Neural cell (in vitro differentiated cells): ENCODE data around the gene REPS2. TPM values are rescaled to one million over a fixed set of nuclear protein-coding genes. Genes with fewer than 3 reads are reported as not detected.

Experiments used
- H2AFZ ChIP-seq: fragments of 200-600, 300-800 bp; sonication (generic), shearing (Covaris generic); 2 replicates; pipeline ENCODE4 v1.6.0; 2014; ENCODE audit warnings: low read depth, mild to moderate bottlenecking, antibody characterized with exemption, low read length, moderate library complexity
- H3F3A ChIP-seq: fragments of 200-600 bp; shearing (Covaris generic); 2 replicates; pipeline ENCODE4 v1.6.1; 2016; ENCODE audit warnings: mild to moderate bottlenecking, moderate library complexity, mixed read lengths, antibody characterized with exemption, low read length; ENCODE audit not compliant: insufficient read depth, poor library complexity, severe bottlenecking
- H3K27ac ChIP-seq: fragments of 200-600, 300-800 bp; sonication (generic), shearing (Covaris generic); 2 replicates; pipeline ENCODE4 v1.5.1; 2014; ENCODE audit warnings: mild to moderate bottlenecking, low read length, moderate library complexity
- H3K27me3 ChIP-seq: fragments of 300-800, 200-600 bp; sonication (generic), shearing (Covaris generic); 2 replicates; pipeline ENCODE4 v1.6.0; 2014; ENCODE audit warnings: mild to moderate bottlenecking, low read depth, low read length, moderate library complexity; ENCODE audit not compliant: insufficient read depth
- H3K36me3 ChIP-seq: fragments of 300-800, 200-600 bp; sonication (generic), shearing (Covaris generic); 2 replicates; pipeline ENCODE4 v1.5.1; 2014; ENCODE audit warnings: mild to moderate bottlenecking, antibody characterized with exemption, low read length, moderate library complexity; ENCODE audit not compliant: insufficient read depth
- H3K4me2 ChIP-seq: fragments of 300-800, 200-600 bp; sonication (generic), shearing (Covaris generic); 2 replicates; pipeline ENCODE4 v1.6.0; 2014; ENCODE audit warnings: mild to moderate bottlenecking, low read length
- H3K4me3 ChIP-seq: fragments of 300-800, 200-600 bp; sonication (generic), shearing (Covaris generic); 2 replicates; pipeline ENCODE4 v1.5.1; 2014; ENCODE audit warnings: mild to moderate bottlenecking, low read length, moderate library complexity
- H3K79me2 ChIP-seq: fragments of 200-600 bp; shearing (Covaris generic); replicated peaks from 2 replicates; pipeline ENCODE4 v1.6.0; 2014; ENCODE audit warnings: mild to moderate bottlenecking, low read length, moderate library complexity; ENCODE audit not compliant: insufficient read depth
- H3K9ac ChIP-seq: fragments of 300-800, 200-600 bp; sonication (generic), shearing (Covaris generic); 2 replicates; pipeline ENCODE4 v1.6.1; 2016; ENCODE audit warnings: mild to moderate bottlenecking, low read length, mixed read lengths
- H3K9me2 ChIP-seq: fragments of 200-600 bp; shearing (Covaris generic); 2 replicates; pipeline ENCODE4 v1.6.1; 2016; ENCODE audit warnings: mild to moderate bottlenecking, low read length, mixed read lengths; ENCODE audit not compliant: insufficient read depth
- H3K9me3 ChIP-seq: fragments of 200-600, 300-800 bp; sonication (generic), shearing (Covaris generic); 2 replicates; pipeline ENCODE4 v1.6.1; 2016; ENCODE audit warnings: mild to moderate bottlenecking, mixed run types, low read length, moderate library complexity, mixed read lengths
- H4K20me1 ChIP-seq: fragments of 200-600 bp; shearing (Covaris generic); 2 replicates; pipeline ENCODE4 v1.6.1; 2016; ENCODE audit warnings: mild to moderate bottlenecking, mixed run types; ENCODE audit not compliant: insufficient read depth
- EP300 ChIP-seq: fragments of 450-650 bp; conservative IDR thresholded peaks from 2 replicates; pipeline ENCODE4 v1.6.1; 2014; ENCODE audit warnings: antibody characterized with exemption, mild to moderate bottlenecking, moderate library complexity; ENCODE audit not compliant: poor library complexity, severe bottlenecking
- EZH2 ChIP-seq: fragments of 200-600, 300-800 bp; shearing (Covaris generic), sonication (generic); IDR thresholded peaks from 2 replicates; pipeline ENCODE4 v1.6.1; 2014; ENCODE audit warnings: antibody characterized with exemption, low read length, borderline replicate concordance, mild to moderate bottlenecking; ENCODE audit not compliant: insufficient read depth, poor library complexity, severe bottlenecking
- MXI1 ChIP-seq: fragments of 450-650 bp; conservative IDR thresholded peaks from 2 replicates; pipeline ENCODE4 v1.6.1; 2014; ENCODE audit warnings: antibody characterized with exemption, mild to moderate bottlenecking; ENCODE audit not compliant: poor library complexity, severe bottlenecking
- POLR2AphosphoS5 ChIP-seq: IDR thresholded peaks from 2 replicates; pipeline ENCODE4 v1.6.1; 2012
- RAD21 ChIP-seq: fragments of 450-650 bp; conservative IDR thresholded peaks from 2 replicates; pipeline ENCODE4 v1.6.1; 2014; ENCODE audit warnings: antibody characterized with exemption, mild to moderate bottlenecking, moderate library complexity
- SMC3 ChIP-seq: fragments of 450-650 bp; conservative IDR thresholded peaks from 2 replicates; pipeline ENCODE4 v1.6.1; 2014; ENCODE audit warnings: antibody characterized with exemption, mild to moderate bottlenecking, moderate library complexity; ENCODE audit not compliant: poor library complexity
- TAF1 ChIP-seq: IDR thresholded peaks from 2 replicates; pipeline ENCODE4 v1.6.1; 2012; ENCODE audit warnings: low read depth
- polyA plus RNA-seq: library from polyadenylated mRNA; depleted of rRNA; stranded (reverse); fragments of >200 nt; gene quantifications from 2 replicates; pipeline ENCODE4 v1.2.3, GENCODE V29; 2014
- TF ChIP-seq, protein P1 (sequence below): fragments of 450-650 bp; IDR thresholded peaks from 2 replicates; pipeline ENCODE4 v1.5.1; 2014; ENCODE audit warnings: antibody characterized with exemption, mild to moderate bottlenecking, moderate library complexity; ENCODE audit not compliant: poor library complexity, severe bottlenecking
- TF ChIP-seq, protein P2 (sequence below): IDR thresholded peaks from 2 replicates; pipeline ENCODE4 v1.6.1; 2012; ENCODE audit warnings: borderline replicate concordance

REPS2 gene
- polyA plus RNA-seq, 1 donor from 2014 or later: 15.1 TPM

DNA sequence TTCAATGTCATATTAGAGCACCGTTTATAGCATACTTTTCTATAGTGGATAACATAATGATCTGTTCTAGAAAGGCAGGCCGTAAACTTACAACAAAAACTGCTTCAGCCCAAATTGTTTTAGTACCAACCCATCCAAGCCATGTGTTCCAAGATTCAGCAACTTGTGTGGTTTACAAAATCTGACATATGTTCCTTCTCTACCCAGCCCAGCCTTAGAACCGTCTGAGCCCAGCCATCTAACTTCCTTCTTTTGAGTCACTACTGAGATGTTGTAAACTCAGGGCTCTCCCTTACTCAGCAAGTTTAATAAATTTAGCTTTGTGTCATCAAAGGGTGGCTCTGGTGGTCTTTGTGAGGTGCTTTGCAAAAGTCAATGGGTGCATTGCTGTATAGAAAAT is 32.4 kb upstream of the REPS2 start:
- Histone ChIP-seq H3K27me3 (no peaks in the 10 kb centered on the region), H4K20me1 (no peaks in the 10 kb centered on the region), H3K36me3 (no peaks in the 10 kb centered on the region), H3F3A (no peaks in the 10 kb centered on the region), H3K4me2 (no peak overlapping the region), H3K79me2 (no peaks in the 10 kb centered on the region), H3K9me3 (no peaks in the 10 kb centered on the region), H2AFZ (no peak overlapping the region), H3K4me3 (no peak overlapping the region), H3K9ac (no peak overlapping the region), H3K27ac (no peak overlapping the region), H3K9me2 (no peaks in the 10 kb centered on the region)
- TF ChIP-seq POLR2AphosphoS5 (no peak), RAD21 (no peak), TAF1 (no peak)
- TF ChIP-seq, protein P1, sequence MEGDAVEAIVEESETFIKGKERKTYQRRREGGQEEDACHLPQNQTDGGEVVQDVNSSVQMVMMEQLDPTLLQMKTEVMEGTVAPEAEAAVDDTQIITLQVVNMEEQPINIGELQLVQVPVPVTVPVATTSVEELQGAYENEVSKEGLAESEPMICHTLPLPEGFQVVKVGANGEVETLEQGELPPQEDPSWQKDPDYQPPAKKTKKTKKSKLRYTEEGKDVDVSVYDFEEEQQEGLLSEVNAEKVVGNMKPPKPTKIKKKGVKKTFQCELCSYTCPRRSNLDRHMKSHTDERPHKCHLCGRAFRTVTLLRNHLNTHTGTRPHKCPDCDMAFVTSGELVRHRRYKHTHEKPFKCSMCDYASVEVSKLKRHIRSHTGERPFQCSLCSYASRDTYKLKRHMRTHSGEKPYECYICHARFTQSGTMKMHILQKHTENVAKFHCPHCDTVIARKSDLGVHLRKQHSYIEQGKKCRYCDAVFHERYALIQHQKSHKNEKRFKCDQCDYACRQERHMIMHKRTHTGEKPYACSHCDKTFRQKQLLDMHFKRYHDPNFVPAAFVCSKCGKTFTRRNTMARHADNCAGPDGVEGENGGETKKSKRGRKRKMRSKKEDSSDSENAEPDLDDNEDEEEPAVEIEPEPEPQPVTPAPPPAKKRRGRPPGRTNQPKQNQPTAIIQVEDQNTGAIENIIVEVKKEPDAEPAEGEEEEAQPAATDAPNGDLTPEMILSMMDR: no peak

DNA sequence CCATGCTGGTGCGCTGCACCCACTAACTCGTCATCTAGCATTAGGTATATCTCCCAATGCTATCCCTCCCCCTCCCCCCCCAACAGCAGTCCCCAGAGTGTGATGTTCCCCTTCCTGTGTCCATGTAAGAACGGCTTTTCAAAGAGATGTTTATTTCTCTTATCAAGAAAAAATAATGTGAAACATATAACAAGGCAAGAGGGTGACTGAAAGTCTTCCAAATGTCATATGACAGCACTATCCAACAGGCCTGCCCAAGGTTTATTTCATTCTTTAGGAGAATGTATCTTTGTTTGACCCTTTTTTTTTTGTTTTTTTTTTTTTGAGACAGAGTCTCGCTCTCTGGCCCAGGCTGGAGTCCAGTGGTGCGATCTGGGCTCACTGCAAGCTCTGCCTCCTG is 29.9 kb upstream of the REPS2 start:
- no peak overlapping the region for H3K9ac ChIP-seq
- no peaks in the 10 kb centered on the region for H3K27me3 ChIP-seq
- no peaks in the 10 kb centered on the region for H3K9me2 ChIP-seq
- H3K4me2 ChIP-seq: no peak overlapping the region
- H3F3A ChIP-seq: no peaks in the 10 kb centered on the region
- H3K27ac ChIP-seq: no peak overlapping the region
- no peak for TF ChIP-seq SMC3
- TF ChIP-seq MXI1: no peak
- no peak overlapping the region for H2AFZ ChIP-seq
- H4K20me1 ChIP-seq: no peaks in the 10 kb centered on the region
- H3K36me3 ChIP-seq: no peaks in the 10 kb centered on the region
- no peaks in the 10 kb centered on the region for H3K9me3 ChIP-seq
- no peaks in the 10 kb centered on the region for H3K79me2 ChIP-seq
- no peak overlapping the region for H3K4me3 ChIP-seq

DNA sequence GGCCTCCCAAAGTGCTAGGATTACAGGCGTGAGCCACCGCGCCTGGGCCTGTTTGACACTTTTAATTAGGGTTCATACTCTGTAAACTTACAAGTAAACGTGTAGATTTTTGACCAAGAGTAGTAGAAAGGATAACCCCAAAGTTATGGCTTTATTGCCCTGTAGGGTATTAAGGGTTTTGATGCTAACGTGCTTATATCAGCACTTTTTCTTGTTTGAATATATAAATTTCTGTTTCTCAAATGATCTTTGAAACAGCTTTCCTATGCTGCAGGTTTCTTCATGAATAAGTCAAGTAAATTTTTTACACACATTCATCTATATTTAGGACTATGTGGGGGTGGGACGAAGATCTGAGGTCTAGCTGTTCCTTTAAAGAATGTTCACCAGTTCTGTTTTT is 29.3 kb upstream of the REPS2 start:
- Histone ChIP-seq H3K27ac (no peak overlapping the region), H3K9ac (no peak overlapping the region), H3K79me2 (no peaks in the 10 kb centered on the region), H3F3A (no peaks in the 10 kb centered on the region), H3K4me3 (no peak overlapping the region), H3K9me2 (no peaks in the 10 kb centered on the region), H2AFZ (no peak overlapping the region), H3K4me2 (no peak overlapping the region), H3K27me3 (no peaks in the 10 kb centered on the region), H3K36me3 (no peaks in the 10 kb centered on the region), H4K20me1 (no peaks in the 10 kb centered on the region), H3K9me3 (no peaks in the 10 kb centered on the region)
- TF ChIP-seq SMC3 (no peak), POLR2AphosphoS5 (no peak), EZH2 (no peak), EP300 (no peak), MXI1 (no peak), TAF1 (no peak), RAD21 (no peak)
- TF ChIP-seq, protein P2, sequence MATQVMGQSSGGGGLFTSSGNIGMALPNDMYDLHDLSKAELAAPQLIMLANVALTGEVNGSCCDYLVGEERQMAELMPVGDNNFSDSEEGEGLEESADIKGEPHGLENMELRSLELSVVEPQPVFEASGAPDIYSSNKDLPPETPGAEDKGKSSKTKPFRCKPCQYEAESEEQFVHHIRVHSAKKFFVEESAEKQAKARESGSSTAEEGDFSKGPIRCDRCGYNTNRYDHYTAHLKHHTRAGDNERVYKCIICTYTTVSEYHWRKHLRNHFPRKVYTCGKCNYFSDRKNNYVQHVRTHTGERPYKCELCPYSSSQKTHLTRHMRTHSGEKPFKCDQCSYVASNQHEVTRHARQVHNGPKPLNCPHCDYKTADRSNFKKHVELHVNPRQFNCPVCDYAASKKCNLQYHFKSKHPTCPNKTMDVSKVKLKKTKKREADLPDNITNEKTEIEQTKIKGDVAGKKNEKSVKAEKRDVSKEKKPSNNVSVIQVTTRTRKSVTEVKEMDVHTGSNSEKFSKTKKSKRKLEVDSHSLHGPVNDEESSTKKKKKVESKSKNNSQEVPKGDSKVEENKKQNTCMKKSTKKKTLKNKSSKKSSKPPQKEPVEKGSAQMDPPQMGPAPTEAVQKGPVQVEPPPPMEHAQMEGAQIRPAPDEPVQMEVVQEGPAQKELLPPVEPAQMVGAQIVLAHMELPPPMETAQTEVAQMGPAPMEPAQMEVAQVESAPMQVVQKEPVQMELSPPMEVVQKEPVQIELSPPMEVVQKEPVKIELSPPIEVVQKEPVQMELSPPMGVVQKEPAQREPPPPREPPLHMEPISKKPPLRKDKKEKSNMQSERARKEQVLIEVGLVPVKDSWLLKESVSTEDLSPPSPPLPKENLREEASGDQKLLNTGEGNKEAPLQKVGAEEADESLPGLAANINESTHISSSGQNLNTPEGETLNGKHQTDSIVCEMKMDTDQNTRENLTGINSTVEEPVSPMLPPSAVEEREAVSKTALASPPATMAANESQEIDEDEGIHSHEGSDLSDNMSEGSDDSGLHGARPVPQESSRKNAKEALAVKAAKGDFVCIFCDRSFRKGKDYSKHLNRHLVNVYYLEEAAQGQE: no peak
- TF ChIP-seq, protein P1: no peak
